ENCODE data around the gene TYROBP. TPM values are rescaled to one million over a fixed set of nuclear protein-coding genes. Genes with fewer than 3 reads are reported as not detected.

TYROBP gene
- total RNA-seq, 4 donors from 2014 or later = 4.5 to 95.9 (median 33.8) TPM

DNA sequence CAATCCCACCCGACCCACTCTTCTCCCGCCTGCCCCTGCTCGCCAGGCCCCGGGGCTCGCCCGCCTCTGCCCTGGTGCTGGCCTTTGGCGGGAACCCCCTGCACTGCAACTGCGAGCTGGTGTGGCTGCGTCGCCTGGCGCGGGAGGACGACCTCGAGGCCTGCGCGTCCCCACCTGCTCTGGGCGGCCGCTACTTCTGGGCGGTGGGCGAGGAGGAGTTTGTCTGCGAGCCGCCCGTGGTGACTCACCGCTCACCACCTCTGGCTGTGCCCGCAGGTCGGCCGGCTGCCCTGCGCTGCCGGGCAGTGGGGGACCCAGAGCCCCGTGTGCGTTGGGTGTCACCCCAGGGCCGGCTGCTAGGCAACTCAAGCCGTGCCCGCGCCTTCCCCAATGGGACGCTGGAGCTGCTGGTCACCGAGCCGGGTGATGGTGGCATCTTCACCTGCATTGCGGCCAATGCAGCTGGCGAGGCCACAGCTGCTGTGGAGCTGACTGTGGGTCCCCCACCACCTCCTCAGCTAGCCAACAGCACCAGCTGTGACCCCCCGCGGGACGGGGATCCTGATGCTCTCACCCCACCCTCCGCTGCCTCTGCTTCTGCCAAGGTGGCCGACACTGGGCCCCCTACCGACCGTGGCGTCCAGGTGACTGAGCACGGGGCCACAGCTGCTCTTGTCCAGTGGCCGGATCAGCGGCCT, 32.1 kb upstream of the TYROBP start:
- 89% methylated on average over 14 of the region's 51 CpGs; no CpG with 5 or more reads in 1 of the 2 donors for WGBS, 2 donors
- H3K27me3 ChIP-seq = no peaks in the 10 kb centered on the region
- H3K4me1 ChIP-seq = peaks cover 17 to 40% (median 19%) of the 10 kb centered on the region in 3 donors
- no peaks in the 10 kb centered on the region for H3K9me3 ChIP-seq
- intact Hi-C loops (cut with DNase I) = no loop called here
- peaks cover 0 to 62% (median 8%) of the 10 kb centered on the region in 3 donors for H3K36me3 ChIP-seq
- H3K27ac ChIP-seq = no peak overlapping the region
- no peak overlapping the region for H3K4me3 ChIP-seq
- no peak for DNase-seq
- TF ChIP-seq POLR2A (IDR thresholded peaks at IDR 0.05) = no peak
- TF ChIP-seq, protein P1, sequence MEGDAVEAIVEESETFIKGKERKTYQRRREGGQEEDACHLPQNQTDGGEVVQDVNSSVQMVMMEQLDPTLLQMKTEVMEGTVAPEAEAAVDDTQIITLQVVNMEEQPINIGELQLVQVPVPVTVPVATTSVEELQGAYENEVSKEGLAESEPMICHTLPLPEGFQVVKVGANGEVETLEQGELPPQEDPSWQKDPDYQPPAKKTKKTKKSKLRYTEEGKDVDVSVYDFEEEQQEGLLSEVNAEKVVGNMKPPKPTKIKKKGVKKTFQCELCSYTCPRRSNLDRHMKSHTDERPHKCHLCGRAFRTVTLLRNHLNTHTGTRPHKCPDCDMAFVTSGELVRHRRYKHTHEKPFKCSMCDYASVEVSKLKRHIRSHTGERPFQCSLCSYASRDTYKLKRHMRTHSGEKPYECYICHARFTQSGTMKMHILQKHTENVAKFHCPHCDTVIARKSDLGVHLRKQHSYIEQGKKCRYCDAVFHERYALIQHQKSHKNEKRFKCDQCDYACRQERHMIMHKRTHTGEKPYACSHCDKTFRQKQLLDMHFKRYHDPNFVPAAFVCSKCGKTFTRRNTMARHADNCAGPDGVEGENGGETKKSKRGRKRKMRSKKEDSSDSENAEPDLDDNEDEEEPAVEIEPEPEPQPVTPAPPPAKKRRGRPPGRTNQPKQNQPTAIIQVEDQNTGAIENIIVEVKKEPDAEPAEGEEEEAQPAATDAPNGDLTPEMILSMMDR (IDR thresholded peaks at IDR 0.05) = no peak

DNA sequence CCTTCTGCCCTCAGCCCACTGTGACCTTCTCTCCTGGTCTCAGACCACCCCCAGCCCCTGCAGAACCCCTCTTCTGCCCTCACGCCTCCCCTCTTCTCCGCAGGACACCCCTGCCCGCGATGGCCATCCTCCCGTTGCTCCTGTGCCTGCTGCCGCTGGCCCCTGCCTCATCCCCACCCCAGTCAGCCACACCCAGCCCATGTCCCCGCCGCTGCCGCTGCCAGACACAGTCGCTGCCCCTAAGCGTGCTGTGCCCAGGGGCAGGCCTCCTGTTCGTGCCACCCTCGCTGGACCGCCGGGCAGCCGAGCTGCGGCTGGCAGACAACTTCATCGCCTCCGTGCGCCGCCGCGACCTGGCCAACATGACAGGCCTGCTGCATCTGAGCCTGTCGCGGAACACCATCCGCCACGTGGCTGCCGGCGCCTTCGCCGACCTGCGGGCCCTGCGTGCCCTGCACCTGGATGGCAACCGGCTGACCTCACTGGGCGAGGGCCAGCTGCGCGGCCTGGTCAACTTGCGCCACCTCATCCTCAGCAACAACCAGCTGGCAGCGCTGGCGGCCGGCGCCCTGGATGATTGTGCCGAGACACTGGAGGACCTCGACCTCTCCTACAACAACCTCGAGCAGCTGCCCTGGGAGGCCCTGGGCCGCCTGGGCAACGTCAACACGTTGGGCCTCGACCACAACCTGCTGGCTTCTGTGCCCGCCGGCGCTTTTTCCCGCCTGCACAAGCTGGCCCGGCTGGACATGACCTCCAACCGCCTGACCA, 31.4 kb upstream of the TYROBP start:
- H3K36me3 ChIP-seq = peaks cover 0 to 54% (median 8%) of the 10 kb centered on the region in 3 donors
- TF ChIP-seq POLR2A (IDR thresholded peaks at IDR 0.05) = no peak
- TF ChIP-seq, protein P1 (IDR thresholded peaks at IDR 0.05) = no peak
- no peaks in the 10 kb centered on the region for H3K9me3 ChIP-seq
- intact Hi-C loops (cut with DNase I) = loop anchor here (10.0 kb wide), 1 partner anchor 175 kb away; no protein-coding TSS in a partner anchor
- H3K4me3 ChIP-seq = no peak overlapping the region
- WGBS, 2 donors = 87 to 89% methylated on average over 13 to 18 of the region's 55 CpGs
- DNase-seq = no peak
- no peak overlapping the region for H3K27ac ChIP-seq
- H3K4me1 ChIP-seq = peaks cover 18 to 44% (median 20%) of the 10 kb centered on the region in 3 donors
- H3K27me3 ChIP-seq = no peaks in the 10 kb centered on the region

DNA sequence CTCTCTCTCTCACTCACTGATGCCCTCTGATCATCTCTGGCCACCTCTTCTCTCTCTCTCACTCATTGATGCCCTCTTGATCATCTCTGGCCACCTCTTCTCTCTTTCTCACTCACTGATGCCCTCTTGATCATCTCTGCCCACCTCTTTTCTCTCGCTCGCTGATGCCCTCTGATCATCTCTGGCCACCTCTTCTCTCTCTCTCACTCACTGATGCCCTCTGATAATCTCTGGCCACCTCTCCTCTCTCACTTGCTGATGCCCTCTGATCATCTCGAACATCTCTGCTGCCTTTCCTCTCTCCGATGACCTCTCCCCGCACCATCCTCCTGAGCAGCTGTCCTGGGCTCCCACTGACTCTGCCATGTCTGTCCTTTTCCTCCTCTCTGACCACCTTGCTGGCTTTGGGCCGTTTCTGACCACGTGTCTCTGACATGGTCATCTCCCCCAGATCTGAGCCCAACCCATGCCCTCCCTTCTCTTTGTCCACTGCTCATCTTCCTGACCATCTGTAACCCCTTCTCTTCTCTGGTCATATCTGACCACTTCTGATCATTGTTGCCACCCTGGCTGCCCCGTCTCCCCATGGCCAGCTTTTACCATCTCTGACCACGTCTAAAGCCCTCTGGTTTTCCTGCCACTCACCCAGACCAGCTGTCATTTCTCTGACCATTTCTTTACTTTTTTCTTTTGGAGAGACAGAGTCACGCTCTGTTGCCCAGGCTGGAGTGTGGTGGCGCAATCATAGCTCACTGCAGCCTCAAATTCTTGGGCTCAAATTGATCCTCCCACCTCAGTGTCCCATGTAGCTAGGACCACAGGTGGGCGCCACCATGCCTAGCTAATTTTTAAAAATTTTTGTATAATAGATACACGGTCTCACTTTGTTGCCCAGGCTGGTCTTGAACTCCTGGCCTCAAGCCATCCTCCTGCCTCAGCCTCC, 30.5 kb upstream of the TYROBP start:
- TF ChIP-seq, protein P1 (IDR thresholded peaks at IDR 0.05) = no peak
- no peak for TF ChIP-seq POLR2A (IDR thresholded peaks at IDR 0.05)
- peaks cover 18 to 44% (median 20%) of the 10 kb centered on the region in 3 donors for H3K4me1 ChIP-seq
- no peaks in the 10 kb centered on the region for H3K9me3 ChIP-seq
- no peak overlapping the region for H3K27ac ChIP-seq
- peak overlapping the region in 3 of 4 donors; percentile 5 to 85 (median 74) for H3K4me3 ChIP-seq
- H3K36me3 ChIP-seq = peaks cover 0 to 46% (median 8%) of the 10 kb centered on the region in 3 donors
- intact Hi-C loops (cut with DNase I) = loop anchor here (10.0 kb wide), 1 partner anchor 174 kb away; no protein-coding TSS in a partner anchor
- DNase-seq = no peak
- 78 to 79% methylated on average over 13 of the region's 13 CpGs for WGBS, 2 donors
- H3K27me3 ChIP-seq = no peaks in the 10 kb centered on the region

DNA sequence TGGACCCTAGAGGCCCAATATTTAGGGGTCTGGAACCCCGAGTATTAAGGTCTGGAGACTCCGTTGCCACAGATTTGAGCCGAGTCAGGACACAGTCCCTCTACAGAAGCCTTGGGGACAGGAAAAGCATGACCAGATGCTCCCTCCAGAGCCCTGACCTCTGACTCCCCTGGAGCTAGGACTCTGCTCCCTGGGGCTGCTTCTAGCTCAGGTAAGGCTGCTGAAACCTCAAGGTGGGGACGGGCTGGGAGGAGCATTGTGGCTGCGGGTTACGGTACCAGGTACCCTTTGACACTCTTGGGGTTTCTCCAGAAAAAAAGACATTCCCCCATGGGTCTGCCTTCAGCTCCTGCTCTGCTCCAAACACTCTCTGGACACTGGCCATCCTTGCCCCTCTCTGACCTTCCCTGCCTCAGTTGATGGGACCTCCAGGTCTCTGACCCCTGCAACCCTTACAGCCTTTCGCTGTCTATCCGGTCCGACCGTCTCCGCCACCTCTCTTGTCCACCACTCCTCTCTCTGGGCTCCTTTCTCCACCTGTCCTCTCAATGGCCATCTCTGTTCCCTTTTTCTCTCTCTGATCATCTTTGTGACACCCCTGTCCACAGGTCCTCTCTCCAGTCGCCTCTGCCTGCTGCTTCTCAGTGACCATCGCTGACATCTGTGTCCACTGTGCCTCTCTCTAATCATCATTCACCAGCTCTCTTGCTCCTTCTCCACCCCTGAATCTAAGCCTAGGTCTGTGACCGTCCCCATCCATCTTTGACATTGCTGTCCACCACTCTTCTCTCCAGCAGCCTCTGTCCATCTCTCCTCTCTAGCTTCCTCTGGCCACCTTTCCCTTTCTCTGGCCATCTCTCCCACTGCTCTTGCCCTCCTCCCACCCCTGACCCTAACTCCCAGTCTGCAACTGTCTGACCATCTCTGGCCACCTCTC, 29.5 kb upstream of the TYROBP start:
- TF ChIP-seq POLR2A (IDR thresholded peaks at IDR 0.05) = no peak
- TF ChIP-seq, protein P1 (IDR thresholded peaks at IDR 0.05) = no peak
- Histone ChIP-seq H3K4me1 (peaks cover 18 to 44% (median 20%) of the 10 kb centered on the region in 3 donors), H3K4me3 (peak overlapping the region; percentile 68 to 85 (median 78)), H3K36me3 (peaks cover 0 to 37% (median 8%) of the 10 kb centered on the region in 3 donors), H3K27ac (peak overlapping the region in 3 of 4 donors; percentile 39 to 88 (median 77)), H3K27me3 (no peaks in the 10 kb centered on the region), H3K9me3 (no peaks in the 10 kb centered on the region)
- intact Hi-C loops (cut with DNase I) = loop anchor here (10.0 kb wide), 1 partner anchor 173 kb away; no protein-coding TSS in a partner anchor
- no peak for DNase-seq
- 43 to 48% methylated on average over 13 of the region's 14 CpGs for WGBS, 2 donors

All from esophagus squamous epithelium (tissue), 5 donors.